Neural cell (in vitro differentiated cells): ENCODE results near the gene PTTG1. TPM values are rescaled to one million over a fixed set of nuclear protein-coding genes. Genes with fewer than 3 reads are reported as not detected.

ENCODE experiments used
- H2AFZ ChIP-seq: fragments of 200-600, 300-800 bp; sonication (generic), shearing (Covaris generic); 2 replicates; pipeline ENCODE4 v1.6.0; 2014; ENCODE audit warnings: low read depth, mild to moderate bottlenecking, antibody characterized with exemption, low read length, moderate library complexity
- H3F3A ChIP-seq: fragments of 200-600 bp; shearing (Covaris generic); 2 replicates; pipeline ENCODE4 v1.6.1; 2016; ENCODE audit warnings: mild to moderate bottlenecking, moderate library complexity, mixed read lengths, antibody characterized with exemption, low read length; ENCODE audit not compliant: insufficient read depth, poor library complexity, severe bottlenecking
- H3K27ac ChIP-seq: fragments of 200-600, 300-800 bp; sonication (generic), shearing (Covaris generic); 2 replicates; pipeline ENCODE4 v1.5.1; 2014; ENCODE audit warnings: mild to moderate bottlenecking, low read length, moderate library complexity
- H3K27me3 ChIP-seq: fragments of 300-800, 200-600 bp; sonication (generic), shearing (Covaris generic); 2 replicates; pipeline ENCODE4 v1.6.0; 2014; ENCODE audit warnings: mild to moderate bottlenecking, low read depth, low read length, moderate library complexity; ENCODE audit not compliant: insufficient read depth
- H3K36me3 ChIP-seq: fragments of 300-800, 200-600 bp; sonication (generic), shearing (Covaris generic); 2 replicates; pipeline ENCODE4 v1.5.1; 2014; ENCODE audit warnings: mild to moderate bottlenecking, antibody characterized with exemption, low read length, moderate library complexity; ENCODE audit not compliant: insufficient read depth
- H3K4me2 ChIP-seq: fragments of 300-800, 200-600 bp; sonication (generic), shearing (Covaris generic); 2 replicates; pipeline ENCODE4 v1.6.0; 2014; ENCODE audit warnings: mild to moderate bottlenecking, low read length
- H3K4me3 ChIP-seq: fragments of 300-800, 200-600 bp; sonication (generic), shearing (Covaris generic); 2 replicates; pipeline ENCODE4 v1.5.1; 2014; ENCODE audit warnings: mild to moderate bottlenecking, low read length, moderate library complexity
- H3K79me2 ChIP-seq: fragments of 200-600 bp; shearing (Covaris generic); replicated peaks from 2 replicates; pipeline ENCODE4 v1.6.0; 2014; ENCODE audit warnings: mild to moderate bottlenecking, low read length, moderate library complexity; ENCODE audit not compliant: insufficient read depth
- H3K9ac ChIP-seq: fragments of 300-800, 200-600 bp; sonication (generic), shearing (Covaris generic); 2 replicates; pipeline ENCODE4 v1.6.1; 2016; ENCODE audit warnings: mild to moderate bottlenecking, low read length, mixed read lengths
- H3K9me2 ChIP-seq: fragments of 200-600 bp; shearing (Covaris generic); 2 replicates; pipeline ENCODE4 v1.6.1; 2016; ENCODE audit warnings: mild to moderate bottlenecking, low read length, mixed read lengths; ENCODE audit not compliant: insufficient read depth
- H3K9me3 ChIP-seq: fragments of 200-600, 300-800 bp; sonication (generic), shearing (Covaris generic); 2 replicates; pipeline ENCODE4 v1.6.1; 2016; ENCODE audit warnings: mild to moderate bottlenecking, mixed run types, low read length, moderate library complexity, mixed read lengths
- H4K20me1 ChIP-seq: fragments of 200-600 bp; shearing (Covaris generic); 2 replicates; pipeline ENCODE4 v1.6.1; 2016; ENCODE audit warnings: mild to moderate bottlenecking, mixed run types; ENCODE audit not compliant: insufficient read depth
- CTCF ChIP-seq: fragments of 450-650 bp; IDR thresholded peaks from 2 replicates; pipeline ENCODE4 v1.5.1; 2014; ENCODE audit warnings: antibody characterized with exemption, mild to moderate bottlenecking, moderate library complexity; ENCODE audit not compliant: poor library complexity, severe bottlenecking
- EP300 ChIP-seq: fragments of 450-650 bp; conservative IDR thresholded peaks from 2 replicates; pipeline ENCODE4 v1.6.1; 2014; ENCODE audit warnings: antibody characterized with exemption, mild to moderate bottlenecking, moderate library complexity; ENCODE audit not compliant: poor library complexity, severe bottlenecking
- EZH2 ChIP-seq: fragments of 200-600, 300-800 bp; shearing (Covaris generic), sonication (generic); IDR thresholded peaks from 2 replicates; pipeline ENCODE4 v1.6.1; 2014; ENCODE audit warnings: antibody characterized with exemption, low read length, borderline replicate concordance, mild to moderate bottlenecking; ENCODE audit not compliant: insufficient read depth, poor library complexity, severe bottlenecking
- MXI1 ChIP-seq: fragments of 450-650 bp; conservative IDR thresholded peaks from 2 replicates; pipeline ENCODE4 v1.6.1; 2014; ENCODE audit warnings: antibody characterized with exemption, mild to moderate bottlenecking; ENCODE audit not compliant: poor library complexity, severe bottlenecking
- POLR2AphosphoS5 ChIP-seq: IDR thresholded peaks from 2 replicates; pipeline ENCODE4 v1.6.1; 2012
- RAD21 ChIP-seq: fragments of 450-650 bp; conservative IDR thresholded peaks from 2 replicates; pipeline ENCODE4 v1.6.1; 2014; ENCODE audit warnings: antibody characterized with exemption, mild to moderate bottlenecking, moderate library complexity
- SMC3 ChIP-seq: fragments of 450-650 bp; conservative IDR thresholded peaks from 2 replicates; pipeline ENCODE4 v1.6.1; 2014; ENCODE audit warnings: antibody characterized with exemption, mild to moderate bottlenecking, moderate library complexity; ENCODE audit not compliant: poor library complexity
- TAF1 ChIP-seq: IDR thresholded peaks from 2 replicates; pipeline ENCODE4 v1.6.1; 2012; ENCODE audit warnings: low read depth
- polyA plus RNA-seq: library from polyadenylated mRNA; depleted of rRNA; stranded (reverse); fragments of >200 nt; gene quantifications from 2 replicates; pipeline ENCODE4 v1.2.3, GENCODE V29; 2014
- TF ChIP-seq, protein P1 (sequence below): IDR thresholded peaks from 2 replicates; pipeline ENCODE4 v1.6.1; 2012; ENCODE audit warnings: borderline replicate concordance

The PTTG1 gene
- polyA plus RNA-seq, 1 donor from 2014 or later = 42.6 TPM

DNA sequence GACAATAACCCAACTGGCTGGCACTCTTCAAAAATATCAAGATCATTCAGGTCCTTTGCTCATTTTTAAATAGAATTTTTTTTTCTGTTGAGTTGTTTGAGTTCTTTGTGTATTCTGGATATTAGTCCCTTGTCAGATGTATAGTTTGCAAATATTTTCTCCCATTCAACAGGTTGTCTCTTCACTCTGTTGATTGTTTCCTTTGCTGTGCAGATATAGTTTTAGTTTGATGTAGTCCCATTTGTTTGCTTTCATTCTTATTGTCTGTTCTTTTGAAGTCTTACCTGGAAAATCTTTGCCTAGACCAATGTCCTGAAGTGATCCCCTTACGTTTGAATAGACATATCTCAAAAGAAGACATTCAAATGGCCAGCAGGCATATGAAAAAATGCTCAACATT is 22.8 kb downstream of the PTTG1 start:
- H3K4me2 ChIP-seq = no peak overlapping the region
- no peak overlapping the region for H3K4me3 ChIP-seq
- H3K36me3 ChIP-seq = no peaks in the 10 kb centered on the region
- H3K27ac ChIP-seq = no peak overlapping the region
- no peak overlapping the region for H3K9ac ChIP-seq
- H4K20me1 ChIP-seq = no peaks in the 10 kb centered on the region
- H3K27me3 ChIP-seq = no peaks in the 10 kb centered on the region
- H2AFZ ChIP-seq = no peak overlapping the region
- no peaks in the 10 kb centered on the region for H3K79me2 ChIP-seq
- no peaks in the 10 kb centered on the region for H3K9me3 ChIP-seq
- no peaks in the 10 kb centered on the region for H3F3A ChIP-seq
- TF ChIP-seq TAF1 (no peak), POLR2AphosphoS5 (no peak), SMC3 (no peak), RAD21 (no peak), MXI1 (no peak), EP300 (no peak), CTCF (no peak), EZH2 (no peak)
- TF ChIP-seq, protein P1, sequence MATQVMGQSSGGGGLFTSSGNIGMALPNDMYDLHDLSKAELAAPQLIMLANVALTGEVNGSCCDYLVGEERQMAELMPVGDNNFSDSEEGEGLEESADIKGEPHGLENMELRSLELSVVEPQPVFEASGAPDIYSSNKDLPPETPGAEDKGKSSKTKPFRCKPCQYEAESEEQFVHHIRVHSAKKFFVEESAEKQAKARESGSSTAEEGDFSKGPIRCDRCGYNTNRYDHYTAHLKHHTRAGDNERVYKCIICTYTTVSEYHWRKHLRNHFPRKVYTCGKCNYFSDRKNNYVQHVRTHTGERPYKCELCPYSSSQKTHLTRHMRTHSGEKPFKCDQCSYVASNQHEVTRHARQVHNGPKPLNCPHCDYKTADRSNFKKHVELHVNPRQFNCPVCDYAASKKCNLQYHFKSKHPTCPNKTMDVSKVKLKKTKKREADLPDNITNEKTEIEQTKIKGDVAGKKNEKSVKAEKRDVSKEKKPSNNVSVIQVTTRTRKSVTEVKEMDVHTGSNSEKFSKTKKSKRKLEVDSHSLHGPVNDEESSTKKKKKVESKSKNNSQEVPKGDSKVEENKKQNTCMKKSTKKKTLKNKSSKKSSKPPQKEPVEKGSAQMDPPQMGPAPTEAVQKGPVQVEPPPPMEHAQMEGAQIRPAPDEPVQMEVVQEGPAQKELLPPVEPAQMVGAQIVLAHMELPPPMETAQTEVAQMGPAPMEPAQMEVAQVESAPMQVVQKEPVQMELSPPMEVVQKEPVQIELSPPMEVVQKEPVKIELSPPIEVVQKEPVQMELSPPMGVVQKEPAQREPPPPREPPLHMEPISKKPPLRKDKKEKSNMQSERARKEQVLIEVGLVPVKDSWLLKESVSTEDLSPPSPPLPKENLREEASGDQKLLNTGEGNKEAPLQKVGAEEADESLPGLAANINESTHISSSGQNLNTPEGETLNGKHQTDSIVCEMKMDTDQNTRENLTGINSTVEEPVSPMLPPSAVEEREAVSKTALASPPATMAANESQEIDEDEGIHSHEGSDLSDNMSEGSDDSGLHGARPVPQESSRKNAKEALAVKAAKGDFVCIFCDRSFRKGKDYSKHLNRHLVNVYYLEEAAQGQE = no peak
- H3K9me2 ChIP-seq = no peaks in the 10 kb centered on the region

DNA sequence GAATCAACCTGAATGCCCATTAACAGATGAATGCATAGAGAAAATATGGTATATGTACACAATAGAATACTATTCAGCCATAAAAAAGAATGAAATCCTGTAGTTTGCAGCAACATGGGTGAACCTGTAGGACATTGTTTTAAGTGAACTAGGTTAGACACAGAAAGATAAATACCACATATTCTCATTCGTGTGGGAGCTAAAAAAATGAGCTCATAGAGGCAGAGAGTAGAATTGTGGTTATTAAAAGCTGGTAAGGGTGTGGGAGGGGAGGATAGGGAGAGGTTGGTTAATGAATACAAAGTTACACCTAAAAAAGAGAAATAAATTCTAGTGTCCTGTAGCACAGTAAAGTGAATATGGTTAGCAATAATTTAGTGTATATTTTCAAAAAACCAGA is 23.5 kb downstream of the PTTG1 start:
- Histone ChIP-seq H3K4me3 (no peak overlapping the region), H3K27ac (no peak overlapping the region), H2AFZ (no peak overlapping the region), H4K20me1 (no peaks in the 10 kb centered on the region), H3K36me3 (no peaks in the 10 kb centered on the region), H3K79me2 (no peaks in the 10 kb centered on the region), H3K4me2 (no peak overlapping the region), H3F3A (no peaks in the 10 kb centered on the region), H3K27me3 (no peaks in the 10 kb centered on the region), H3K9me2 (no peaks in the 10 kb centered on the region), H3K9ac (no peak overlapping the region), H3K9me3 (no peaks in the 10 kb centered on the region)
- TF ChIP-seq MXI1 = no peak
- TF ChIP-seq, protein P1 = no peak
